DOHH2 (cell line): ENCODE measurements around the gene PDZRN3.

Experiments used
- EZH2phosphoT487 ChIP-seq: fragments of 200-600 bp; sonication (generic); IDR thresholded peaks from 2 replicates; pipeline ENCODE4 v1.6.1; 2017; ENCODE audit warnings: borderline replicate concordance, mild to moderate bottlenecking, antibody characterized with exemption, low read length, moderate library complexity, mixed read lengths
- TF ChIP-seq, protein P1 (sequence below): fragments of 200-600 bp; sonication (generic); IDR thresholded peaks from one replicate; pipeline ENCODE4 v1.5.1; 2014; ENCODE audit warnings: antibody characterized with exemption, mild to moderate bottlenecking, low read depth, low read length; ENCODE audit not compliant: poor library complexity, severe bottlenecking

DNA sequence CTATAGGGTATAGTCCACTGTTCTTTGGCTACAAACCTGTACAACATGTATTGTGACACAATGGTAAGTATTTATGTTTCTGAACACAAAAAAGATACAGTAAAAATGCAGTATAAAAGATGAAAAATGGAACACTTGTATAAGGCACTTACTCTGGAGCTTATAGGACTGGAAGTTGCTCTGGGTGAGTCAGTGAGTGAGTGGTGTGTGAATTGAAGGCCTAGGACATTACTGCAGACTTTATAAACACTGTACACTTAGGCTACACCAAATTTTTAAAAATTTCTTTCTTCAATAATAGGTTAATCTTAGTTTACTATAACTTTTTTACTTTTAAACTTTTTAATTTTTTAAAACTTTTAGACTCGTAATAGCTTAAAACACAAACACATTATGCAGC, 10.5 kb upstream of the PDZRN3 start:
- TF ChIP-seq, protein P1, sequence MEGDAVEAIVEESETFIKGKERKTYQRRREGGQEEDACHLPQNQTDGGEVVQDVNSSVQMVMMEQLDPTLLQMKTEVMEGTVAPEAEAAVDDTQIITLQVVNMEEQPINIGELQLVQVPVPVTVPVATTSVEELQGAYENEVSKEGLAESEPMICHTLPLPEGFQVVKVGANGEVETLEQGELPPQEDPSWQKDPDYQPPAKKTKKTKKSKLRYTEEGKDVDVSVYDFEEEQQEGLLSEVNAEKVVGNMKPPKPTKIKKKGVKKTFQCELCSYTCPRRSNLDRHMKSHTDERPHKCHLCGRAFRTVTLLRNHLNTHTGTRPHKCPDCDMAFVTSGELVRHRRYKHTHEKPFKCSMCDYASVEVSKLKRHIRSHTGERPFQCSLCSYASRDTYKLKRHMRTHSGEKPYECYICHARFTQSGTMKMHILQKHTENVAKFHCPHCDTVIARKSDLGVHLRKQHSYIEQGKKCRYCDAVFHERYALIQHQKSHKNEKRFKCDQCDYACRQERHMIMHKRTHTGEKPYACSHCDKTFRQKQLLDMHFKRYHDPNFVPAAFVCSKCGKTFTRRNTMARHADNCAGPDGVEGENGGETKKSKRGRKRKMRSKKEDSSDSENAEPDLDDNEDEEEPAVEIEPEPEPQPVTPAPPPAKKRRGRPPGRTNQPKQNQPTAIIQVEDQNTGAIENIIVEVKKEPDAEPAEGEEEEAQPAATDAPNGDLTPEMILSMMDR = no peak
- TF ChIP-seq EZH2phosphoT487 = no peak
